Mesendoderm (in vitro differentiated cells): ENCODE data around the gene SLC12A1.

Experiments
- DNase-seq: peaks from one replicate; pipeline ENCODE4 v3.0.0; 2013
- H2AK5ac ChIP-seq: 2 replicates; pipeline ENCODE4 v1.6.1; 2013; ENCODE audit warnings: low read length, inconsistent platforms
- H2BK120ac ChIP-seq: 2 replicates; pipeline ENCODE4 v1.6.1; 2013; ENCODE audit warnings: low read depth, mild to moderate bottlenecking, low read length, moderate library complexity, mixed read lengths
- H2BK15ac ChIP-seq: replicated peaks from 2 replicates; pipeline ENCODE4 v1.6.1; 2013; ENCODE audit warnings: low read depth, mild to moderate bottlenecking, moderate library complexity
- H2BK5ac ChIP-seq: 2 replicates; pipeline ENCODE4 v1.6.1; 2013; ENCODE audit warnings: low read length, inconsistent platforms
- H3K18ac ChIP-seq: 2 replicates; pipeline ENCODE4 v1.6.1; 2013; ENCODE audit warnings: mild to moderate bottlenecking, low read length, mixed read lengths
- H3K23ac ChIP-seq: one replicate; pipeline ENCODE4 v1.6.1; 2013; ENCODE audit warnings: low read length
- H3K27ac ChIP-seq: 2 replicates; pipeline ENCODE4 v1.5.1; 2013; ENCODE audit warnings: low read depth, mild to moderate bottlenecking, inconsistent platforms, low read length, moderate library complexity
- H3K27me3 ChIP-seq: 2 replicates; pipeline ENCODE4 v1.6.1; 2013; ENCODE audit warnings: low read length, control low read depth, mild to moderate bottlenecking, inconsistent platforms; ENCODE audit not compliant: insufficient read depth, poor library complexity
- H3K36me3 ChIP-seq: 2 replicates; pipeline ENCODE4 v1.6.1; 2013; ENCODE audit warnings: low read length, inconsistent platforms; ENCODE audit not compliant: control insufficient read depth, insufficient read depth
- H3K4ac ChIP-seq: one replicate; pipeline ENCODE4 v1.6.1; 2013; ENCODE audit warnings: low read depth, mild to moderate bottlenecking, low read length, moderate library complexity
- H3K4me1 ChIP-seq: 2 replicates; pipeline ENCODE4 v1.6.1; 2013; ENCODE audit warnings: low read depth, low read length, inconsistent platforms; ENCODE audit not compliant: control insufficient read depth
- H3K4me2 ChIP-seq: 2 replicates; pipeline ENCODE4 v1.6.1; 2013; ENCODE audit warnings: low read length
- H3K4me3 ChIP-seq: 2 replicates; pipeline ENCODE4 v1.5.1; 2013; ENCODE audit warnings: mild to moderate bottlenecking, low read length
- H3K56ac ChIP-seq: one replicate; pipeline ENCODE4 v1.6.1; 2013; ENCODE audit warnings: low read length
- H3K79me1 ChIP-seq: 2 replicates; pipeline ENCODE4 v1.6.1; 2013; ENCODE audit warnings: low read length, inconsistent platforms
- H3K79me2 ChIP-seq: 2 replicates; pipeline ENCODE4 v1.6.1; 2013; ENCODE audit warnings: mild to moderate bottlenecking, low read length; ENCODE audit not compliant: control insufficient read depth, insufficient read depth
- H3K9ac ChIP-seq: 2 replicates; pipeline ENCODE4 v1.6.1; 2013; ENCODE audit warnings: low read length, inconsistent platforms
- H4K5ac ChIP-seq: one replicate; pipeline ENCODE4 v1.6.1; 2013; ENCODE audit warnings: low read length
- H4K8ac ChIP-seq: one replicate; pipeline ENCODE4 v1.6.1; 2013; ENCODE audit warnings: low read depth, mild to moderate bottlenecking, control low read depth, low read length, moderate library complexity
- WGBS: extraction: QIAGEN DNeasy Blood & Tissue Kit; methylation state at CpG from one replicate; pipeline ENCODE4 v1.1.7; 2013; ENCODE audit warnings: low lambda C conversion rate, missing lambda C conversion rate; ENCODE audit not compliant: insufficient coverage; ENCODE audit errors: extremely low coverage; 5-methylcytosine and 5-hydroxymethylcytosine counted together

The SLC12A1 gene

DNA sequence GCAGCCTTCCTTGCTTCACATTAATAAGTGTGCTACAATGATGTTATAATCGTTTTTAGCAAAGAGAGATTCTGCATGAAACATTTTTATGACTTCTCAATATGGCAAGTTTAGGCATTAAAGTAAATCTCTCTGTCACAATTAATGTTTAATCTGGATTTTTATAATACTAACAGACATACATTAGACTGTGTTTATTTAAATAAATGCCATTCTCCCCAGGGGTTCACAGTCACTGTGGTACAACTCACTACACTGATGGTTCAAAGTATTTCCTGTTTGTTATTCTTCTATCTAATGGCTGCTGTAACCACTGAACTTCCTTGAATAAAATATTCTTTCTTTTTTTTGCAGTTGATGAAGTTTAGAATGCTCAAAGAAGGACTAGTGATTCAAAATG is 59.0 kb downstream of the SLC12A1 start:
- Histone ChIP-seq H3K23ac (no peak overlapping the region), H3K4ac (no peak overlapping the region), H3K36me3 (no peaks in the 10 kb centered on the region), H3K79me2 (no peaks in the 10 kb centered on the region), H3K4me1 (peaks cover 7% of the 10 kb centered on the region), H2BK120ac (no peak overlapping the region), H2BK15ac (no peak overlapping the region), H3K27ac (no peak overlapping the region), H3K79me1 (no peaks in the 10 kb centered on the region), H3K18ac (no peak overlapping the region), H3K56ac (no peak overlapping the region), H3K4me3 (no peak overlapping the region), H3K4me2 (no peak overlapping the region), H3K9ac (no peak overlapping the region), H4K8ac (no peak overlapping the region), H3K27me3 (no peaks in the 10 kb centered on the region), H2AK5ac (no peak overlapping the region), H2BK5ac (no peak overlapping the region), H4K5ac (no peak overlapping the region)
- DNase-seq: no peak
- no CpG with 5 or more reads among the region's 1 CpG for WGBS

GRCh38 chr15:48266024-48266689 is 60.1 kb downstream of the SLC12A1 start:
- no peak overlapping the region for H3K4ac ChIP-seq
- H3K9ac ChIP-seq: no peak overlapping the region
- H3K18ac ChIP-seq: no peak overlapping the region
- no peaks in the 10 kb centered on the region for H3K79me2 ChIP-seq
- H3K79me1 ChIP-seq: no peaks in the 10 kb centered on the region
- WGBS: no CpG with 5 or more reads among the region's 4 CpGs
- no peak overlapping the region for H4K5ac ChIP-seq
- no peak overlapping the region for H2BK5ac ChIP-seq
- no peak overlapping the region for H3K23ac ChIP-seq
- H2BK120ac ChIP-seq: no peak overlapping the region
- no peaks in the 10 kb centered on the region for H3K36me3 ChIP-seq
- no peaks in the 10 kb centered on the region for H3K27me3 ChIP-seq
- no peak overlapping the region for H3K56ac ChIP-seq
- peaks cover 7% of the 10 kb centered on the region for H3K4me1 ChIP-seq
- no peak overlapping the region for H2BK15ac ChIP-seq
- peak; percentile 44 for DNase-seq
- no peak overlapping the region for H3K4me3 ChIP-seq
- no peak overlapping the region for H2AK5ac ChIP-seq
- H3K4me2 ChIP-seq: no peak overlapping the region
- no peak overlapping the region for H4K8ac ChIP-seq
- H3K27ac ChIP-seq: no peak overlapping the region

- Histone ChIP-seq H2AK5ac (no peak overlapping the region), H3K36me3 (no peaks in the 10 kb centered on the region), H3K18ac (no peak overlapping the region), H2BK5ac (no peak overlapping the region), H2BK120ac (no peak overlapping the region), H3K79me1 (no peaks in the 10 kb centered on the region), H2BK15ac (no peak overlapping the region), H3K4me3 (no peak overlapping the region), H3K9ac (no peak overlapping the region), H3K4ac (no peak overlapping the region), H3K79me2 (no peaks in the 10 kb centered on the region), H3K23ac (no peak overlapping the region), H3K27me3 (no peaks in the 10 kb centered on the region), H3K4me2 (no peak overlapping the region), H3K4me1 (peaks cover 6% of the 10 kb centered on the region), H4K5ac (no peak overlapping the region), H3K27ac (no peak overlapping the region), H4K8ac (no peak overlapping the region), H3K56ac (no peak overlapping the region)
- no peak for DNase-seq
- no CpG with 5 or more reads among the region's 3 CpGs for WGBS
Observed at GRCh38 chr15:48267766-48268165, 61.7 kb downstream of the SLC12A1 start.

GRCh38 chr15:48273049-48273448 is 66.9 kb downstream of the SLC12A1 start:
- Histone ChIP-seq H3K23ac (no peak overlapping the region), H3K9ac (no peak overlapping the region), H2AK5ac (no peak overlapping the region), H3K4me2 (no peak overlapping the region), H3K4me1 (no peaks in the 10 kb centered on the region), H3K27me3 (no peaks in the 10 kb centered on the region), H3K27ac (no peak overlapping the region), H2BK120ac (no peak overlapping the region), H3K4me3 (no peak overlapping the region), H2BK5ac (no peak overlapping the region), H3K36me3 (no peaks in the 10 kb centered on the region), H4K8ac (no peak overlapping the region), H2BK15ac (no peak overlapping the region), H3K56ac (no peak overlapping the region), H4K5ac (no peak overlapping the region), H3K79me2 (no peaks in the 10 kb centered on the region), H3K79me1 (no peaks in the 10 kb centered on the region), H3K4ac (no peak overlapping the region), H3K18ac (no peak overlapping the region)
- DNase-seq: peak; percentile 70
- no CpG with 5 or more reads among the region's 4 CpGs for WGBS

DNA sequence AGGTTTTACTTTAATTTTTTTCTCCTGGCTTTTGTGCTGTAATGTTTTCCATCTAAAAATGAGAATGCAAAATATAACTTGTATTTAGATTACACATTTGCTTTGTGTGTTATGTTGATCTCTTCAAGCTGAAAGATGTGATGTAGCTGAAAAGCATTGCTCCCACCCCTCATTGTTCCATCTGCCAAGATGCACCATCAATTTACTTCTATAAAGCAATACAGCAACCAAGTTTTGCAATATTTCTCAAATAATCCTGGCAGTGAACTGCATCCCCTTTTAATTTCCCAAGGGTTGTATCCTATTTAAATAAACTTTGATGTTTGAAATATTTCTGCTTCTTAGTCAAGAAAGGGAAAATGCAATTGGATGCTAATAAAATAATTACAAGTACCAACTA is 72.6 kb downstream of the SLC12A1 start:
- Histone ChIP-seq H3K18ac (no peak overlapping the region), H3K79me2 (no peaks in the 10 kb centered on the region), H3K79me1 (no peaks in the 10 kb centered on the region), H3K27ac (no peak overlapping the region), H2BK120ac (no peak overlapping the region), H3K4me2 (no peak overlapping the region), H2BK5ac (no peak overlapping the region), H3K4ac (no peak overlapping the region), H3K4me1 (no peaks in the 10 kb centered on the region), H3K36me3 (no peaks in the 10 kb centered on the region), H3K4me3 (no peak overlapping the region), H4K5ac (no peak overlapping the region), H2AK5ac (no peak overlapping the region), H2BK15ac (no peak overlapping the region), H4K8ac (no peak overlapping the region), H3K27me3 (no peaks in the 10 kb centered on the region), H3K56ac (no peak overlapping the region), H3K9ac (no peak overlapping the region), H3K23ac (no peak overlapping the region)
- no peak for DNase-seq

DNA sequence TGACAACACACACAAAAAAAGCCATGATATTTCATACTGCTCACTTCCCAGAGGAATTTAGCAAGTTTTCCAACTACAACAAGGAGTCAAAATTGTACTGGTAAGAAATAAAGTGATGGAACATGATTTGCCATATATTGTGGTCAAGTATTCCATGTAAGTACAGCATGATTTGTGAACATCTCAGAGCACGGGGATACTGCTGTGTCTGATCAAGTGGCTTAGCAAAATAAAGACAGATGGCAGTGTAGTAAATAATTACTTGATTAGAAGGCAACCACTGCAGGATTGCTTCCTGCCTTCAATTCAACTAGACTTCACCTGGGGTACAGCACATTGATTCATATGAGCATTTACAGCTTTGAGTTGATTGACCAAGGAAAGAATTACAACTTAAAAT is 73.5 kb downstream of the SLC12A1 start:
- H2BK120ac ChIP-seq: no peak overlapping the region
- no peaks in the 10 kb centered on the region for H3K27me3 ChIP-seq
- no peaks in the 10 kb centered on the region for H3K36me3 ChIP-seq
- H3K79me1 ChIP-seq: no peaks in the 10 kb centered on the region
- no peak overlapping the region for H3K56ac ChIP-seq
- no peak overlapping the region for H2BK5ac ChIP-seq
- no peak overlapping the region for H3K4ac ChIP-seq
- no peaks in the 10 kb centered on the region for H3K4me1 ChIP-seq
- no peak overlapping the region for H3K27ac ChIP-seq
- H3K79me2 ChIP-seq: no peaks in the 10 kb centered on the region
- no peak overlapping the region for H2BK15ac ChIP-seq
- no CpG with 5 or more reads among the region's 1 CpG for WGBS
- H3K9ac ChIP-seq: no peak overlapping the region
- no peak overlapping the region for H3K23ac ChIP-seq
- no peak overlapping the region for H3K18ac ChIP-seq
- no peak overlapping the region for H3K4me3 ChIP-seq
- no peak overlapping the region for H2AK5ac ChIP-seq
- no peak overlapping the region for H4K5ac ChIP-seq
- H3K4me2 ChIP-seq: no peak overlapping the region
- no peak for DNase-seq
- H4K8ac ChIP-seq: no peak overlapping the region
